WI38 (cell line): ENCODE measurements around the gene RCOR1.

Experiments used
- H3K4me3 ChIP-seq: 2 replicates; pipeline ENCODE4 v1.5.1; 2011; ENCODE audit warnings: low read depth, mild to moderate bottlenecking, control low read depth, low read length
- TF ChIP-seq, protein P1 (sequence below): IDR thresholded peaks from 2 replicates; pipeline ENCODE4 v1.5.1; 2012; ENCODE audit warnings: low read depth, mild to moderate bottlenecking, control low read depth, low read length

RCOR1 gene

DNA sequence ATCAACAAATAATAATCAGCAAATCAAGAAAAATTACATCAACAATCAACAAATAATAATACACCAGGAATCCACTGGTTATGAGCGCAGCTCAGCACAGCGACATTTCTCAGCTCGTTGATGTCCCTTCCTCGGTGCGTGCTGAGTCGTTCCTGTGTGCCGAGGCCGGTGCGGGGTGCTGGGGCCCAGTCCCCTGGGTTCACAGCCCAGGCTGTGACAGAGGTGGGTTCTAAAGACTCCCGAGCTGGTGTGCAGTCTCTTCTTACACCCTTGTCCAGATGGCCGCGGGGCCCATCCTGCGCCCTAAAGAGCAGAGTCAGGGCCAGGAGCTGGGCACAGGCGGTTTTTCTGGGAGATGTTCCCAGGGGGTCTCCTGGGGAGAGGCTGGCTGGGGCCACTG is 157.9 kb downstream of the RCOR1 start:
- H3K4me3 ChIP-seq, result no peak overlapping the region
- TF ChIP-seq, protein P1, sequence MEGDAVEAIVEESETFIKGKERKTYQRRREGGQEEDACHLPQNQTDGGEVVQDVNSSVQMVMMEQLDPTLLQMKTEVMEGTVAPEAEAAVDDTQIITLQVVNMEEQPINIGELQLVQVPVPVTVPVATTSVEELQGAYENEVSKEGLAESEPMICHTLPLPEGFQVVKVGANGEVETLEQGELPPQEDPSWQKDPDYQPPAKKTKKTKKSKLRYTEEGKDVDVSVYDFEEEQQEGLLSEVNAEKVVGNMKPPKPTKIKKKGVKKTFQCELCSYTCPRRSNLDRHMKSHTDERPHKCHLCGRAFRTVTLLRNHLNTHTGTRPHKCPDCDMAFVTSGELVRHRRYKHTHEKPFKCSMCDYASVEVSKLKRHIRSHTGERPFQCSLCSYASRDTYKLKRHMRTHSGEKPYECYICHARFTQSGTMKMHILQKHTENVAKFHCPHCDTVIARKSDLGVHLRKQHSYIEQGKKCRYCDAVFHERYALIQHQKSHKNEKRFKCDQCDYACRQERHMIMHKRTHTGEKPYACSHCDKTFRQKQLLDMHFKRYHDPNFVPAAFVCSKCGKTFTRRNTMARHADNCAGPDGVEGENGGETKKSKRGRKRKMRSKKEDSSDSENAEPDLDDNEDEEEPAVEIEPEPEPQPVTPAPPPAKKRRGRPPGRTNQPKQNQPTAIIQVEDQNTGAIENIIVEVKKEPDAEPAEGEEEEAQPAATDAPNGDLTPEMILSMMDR, result no peak

DNA sequence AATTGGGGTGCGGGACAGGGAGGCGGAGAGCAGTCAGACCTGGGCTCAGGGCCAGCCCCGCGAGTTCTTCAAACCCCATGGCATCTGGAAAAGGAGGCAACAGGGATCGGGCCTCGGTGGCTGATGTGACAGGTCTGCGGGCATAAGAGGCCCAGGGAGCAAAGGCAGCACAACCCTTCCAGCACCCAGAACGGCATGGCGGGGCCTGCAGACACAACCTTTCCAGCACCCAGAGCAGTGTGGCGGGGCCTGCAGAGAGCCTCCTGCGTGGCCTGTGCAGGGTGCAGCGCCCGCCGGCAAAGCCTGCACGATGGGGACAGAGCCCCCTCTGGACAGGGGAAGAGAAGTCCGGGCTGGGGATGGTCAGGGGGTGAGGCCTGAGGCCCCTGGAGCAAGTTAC is 158.6 kb downstream of the RCOR1 start:
- TF ChIP-seq, protein P1, result no peak

DNA sequence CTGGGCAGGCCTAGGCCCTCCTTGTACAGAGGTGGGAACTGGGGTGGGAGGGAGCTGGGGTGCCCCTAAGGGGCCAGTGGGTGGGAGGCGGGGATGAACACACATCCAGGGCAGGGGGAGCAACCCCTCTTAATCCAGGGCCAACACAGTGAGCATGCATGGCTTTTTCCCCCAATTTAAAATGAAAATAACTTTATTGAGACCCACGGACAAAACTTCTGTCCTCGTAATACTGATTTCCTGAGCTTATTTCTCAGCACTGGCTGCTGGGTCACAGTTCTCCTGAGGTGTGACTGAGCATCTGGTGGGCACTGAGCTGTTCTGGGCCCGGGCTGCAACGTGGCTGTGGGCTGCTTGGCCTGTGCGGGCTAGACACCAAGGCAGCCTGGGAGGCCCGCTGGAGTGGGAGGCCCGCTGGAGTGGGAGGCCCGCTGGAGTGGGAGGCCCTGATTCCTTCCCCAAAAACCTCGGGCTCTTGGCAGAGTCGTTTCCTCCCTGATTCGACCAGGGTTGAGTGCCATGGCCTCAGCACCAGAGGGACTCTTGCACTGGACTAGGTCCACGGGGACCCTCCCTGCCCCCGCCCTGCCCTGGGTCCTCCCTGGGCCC is 159.9 kb downstream of the RCOR1 start:
- TF ChIP-seq, protein P1, result no peak
- H3K4me3 ChIP-seq, result no peak overlapping the region

More for the DNA sequence above, 158.6 kb downstream of the RCOR1 start:
- H3K4me3 ChIP-seq, result no peak overlapping the region

DNA sequence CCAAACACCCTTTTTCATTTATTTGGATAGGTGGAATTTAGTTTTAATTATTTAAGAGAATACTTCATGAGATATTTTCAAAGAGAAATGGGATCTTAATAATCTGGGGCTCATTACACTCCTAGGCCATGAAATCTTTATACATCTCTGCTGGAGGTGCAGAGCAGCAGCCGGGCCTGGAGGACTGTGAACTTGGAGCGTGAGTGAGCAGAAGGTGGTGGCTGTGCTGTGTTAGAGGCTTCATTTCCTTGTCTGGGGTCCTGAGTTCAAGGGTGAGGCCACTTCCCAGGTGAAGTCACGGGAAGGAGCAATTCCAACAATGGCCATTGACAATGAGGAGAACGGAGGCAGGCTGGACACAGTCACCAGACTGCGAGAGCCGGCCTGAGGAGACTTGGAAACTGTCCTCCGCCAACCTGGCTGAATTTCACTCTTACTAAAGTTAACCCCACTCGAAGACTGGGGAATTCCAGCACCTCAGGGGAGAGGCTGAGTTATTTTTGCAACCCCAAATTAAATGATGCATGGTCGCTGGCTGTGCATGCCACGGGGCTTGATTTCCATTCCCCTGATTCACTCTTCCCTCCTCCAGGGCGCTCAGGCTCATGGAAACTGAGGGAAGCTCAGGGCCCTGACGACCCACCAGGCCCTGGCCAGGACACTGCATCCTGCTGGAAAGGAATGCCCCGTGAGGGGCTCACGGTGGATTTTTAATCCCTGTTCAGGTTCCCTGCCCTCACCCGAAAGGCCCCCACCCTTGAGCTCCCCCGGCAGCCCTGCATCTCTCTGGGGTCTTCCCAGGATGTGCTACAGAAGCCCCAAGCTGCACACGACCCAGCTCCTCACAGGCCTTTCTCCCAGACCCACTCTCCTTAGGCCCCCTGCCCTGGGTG is 162.2 kb downstream of the RCOR1 start:
- TF ChIP-seq, protein P1, result no peak

DNA sequence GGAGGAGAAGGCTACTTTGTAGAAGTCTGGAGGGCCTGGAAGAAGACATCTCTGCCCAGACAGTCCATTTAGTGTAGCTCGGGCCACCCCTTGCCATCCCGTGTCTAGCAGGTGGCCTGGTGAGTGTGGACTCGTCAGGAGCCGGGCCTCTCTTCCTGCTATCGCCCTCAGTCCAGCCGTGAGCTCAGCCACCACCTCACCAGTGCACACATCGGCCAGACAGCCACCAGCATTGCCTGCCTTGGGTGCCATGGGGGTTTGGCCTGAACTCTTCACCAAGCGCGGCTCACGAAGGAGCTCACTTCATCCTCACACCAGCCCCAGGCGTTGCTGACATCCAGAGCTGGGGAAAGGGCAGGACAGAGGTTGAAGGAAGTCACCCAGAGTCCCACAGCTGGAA is 165.2 kb downstream of the RCOR1 start:
- TF ChIP-seq, protein P1, result no peak
- H3K4me3 ChIP-seq, result no peak overlapping the region

More for the DNA sequence above, 162.2 kb downstream of the RCOR1 start:
- no peak overlapping the region for H3K4me3 ChIP-seq

DNA sequence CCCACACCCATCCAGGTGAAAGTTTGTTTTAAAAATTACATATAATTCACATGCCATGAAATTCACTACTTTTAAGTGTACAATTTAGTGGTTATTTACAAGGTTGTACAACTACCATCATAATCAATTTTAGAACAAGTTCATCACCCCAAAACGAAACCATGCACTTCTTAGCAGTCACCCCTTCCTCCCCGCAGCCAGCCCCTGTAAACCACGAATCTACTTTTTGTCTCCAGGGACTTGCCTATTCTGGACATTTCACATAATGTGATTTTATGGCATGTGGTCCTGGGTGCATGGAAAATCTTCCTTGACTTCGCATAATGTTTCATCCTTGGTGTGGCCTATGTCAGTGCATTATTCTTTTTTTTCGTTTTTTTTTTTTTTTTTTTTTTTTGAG is 165.6 kb downstream of the RCOR1 start:
- TF ChIP-seq, protein P1, result no peak
- no peak overlapping the region for H3K4me3 ChIP-seq
